ENCODE measurements around the gene VPS33A. TPM values are rescaled to one million over a fixed set of nuclear protein-coding genes. Genes with fewer than 3 reads are reported as not detected.
"Not testable (repeated sequence)": the region's sequence is repeated elsewhere in the genome, so short reads cannot be mapped to it uniquely, and the experiment has no call there.

VPS33A gene
- total and polyA plus RNA-seq, 9 donors: 9.4 to 22.5 (median 13.1) TPM

DNA sequence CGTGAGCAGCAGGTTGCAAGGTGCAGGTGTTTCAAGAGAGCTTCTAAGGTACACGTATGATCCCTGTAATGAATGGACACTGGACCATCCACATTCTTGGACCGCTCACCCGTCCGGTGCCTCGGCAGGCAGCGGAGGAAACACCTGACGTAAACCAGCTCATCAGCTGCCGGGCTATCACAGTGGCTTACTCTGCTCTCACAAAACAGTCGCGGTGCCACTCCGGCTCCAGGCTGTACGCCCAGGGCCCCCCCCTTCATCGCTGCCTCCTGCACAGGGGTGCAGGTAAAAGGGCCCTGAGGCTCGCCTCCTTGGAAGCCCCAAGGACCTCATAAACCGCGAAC, 436 bp downstream of the VPS33A start:
- TF ChIP-seq, protein P1, sequence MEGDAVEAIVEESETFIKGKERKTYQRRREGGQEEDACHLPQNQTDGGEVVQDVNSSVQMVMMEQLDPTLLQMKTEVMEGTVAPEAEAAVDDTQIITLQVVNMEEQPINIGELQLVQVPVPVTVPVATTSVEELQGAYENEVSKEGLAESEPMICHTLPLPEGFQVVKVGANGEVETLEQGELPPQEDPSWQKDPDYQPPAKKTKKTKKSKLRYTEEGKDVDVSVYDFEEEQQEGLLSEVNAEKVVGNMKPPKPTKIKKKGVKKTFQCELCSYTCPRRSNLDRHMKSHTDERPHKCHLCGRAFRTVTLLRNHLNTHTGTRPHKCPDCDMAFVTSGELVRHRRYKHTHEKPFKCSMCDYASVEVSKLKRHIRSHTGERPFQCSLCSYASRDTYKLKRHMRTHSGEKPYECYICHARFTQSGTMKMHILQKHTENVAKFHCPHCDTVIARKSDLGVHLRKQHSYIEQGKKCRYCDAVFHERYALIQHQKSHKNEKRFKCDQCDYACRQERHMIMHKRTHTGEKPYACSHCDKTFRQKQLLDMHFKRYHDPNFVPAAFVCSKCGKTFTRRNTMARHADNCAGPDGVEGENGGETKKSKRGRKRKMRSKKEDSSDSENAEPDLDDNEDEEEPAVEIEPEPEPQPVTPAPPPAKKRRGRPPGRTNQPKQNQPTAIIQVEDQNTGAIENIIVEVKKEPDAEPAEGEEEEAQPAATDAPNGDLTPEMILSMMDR (IDR thresholded peaks at IDR 0.05): no peak
- no peak for TF ChIP-seq POLR2A (IDR thresholded peaks at IDR 0.05)
- TF ChIP-seq EP300 (IDR thresholded peaks at IDR 0.05): no peak
- H3K27me3 ChIP-seq: no peaks in the 10 kb centered on the region
- no peaks in the 10 kb centered on the region for H3K4me1 ChIP-seq (ENCODE audit: insufficient read depth)
- peak in 2 of 5 donors; percentile 20 to 47 for DNase-seq
- 0% methylated on average over 14 to 17 of the region's 17 CpGs for WGBS, 3 donors
- intact Hi-C loops (cut with DNase I): no loop called here
- H3K36me3 ChIP-seq: no peaks in the 10 kb centered on the region
- no peaks in the 10 kb centered on the region for H3K9me3 ChIP-seq
- H3K4me3 ChIP-seq: peak overlapping the region; percentile 89
- peak overlapping the region; percentile 49 to 73 for H3K27ac ChIP-seq

DNA sequence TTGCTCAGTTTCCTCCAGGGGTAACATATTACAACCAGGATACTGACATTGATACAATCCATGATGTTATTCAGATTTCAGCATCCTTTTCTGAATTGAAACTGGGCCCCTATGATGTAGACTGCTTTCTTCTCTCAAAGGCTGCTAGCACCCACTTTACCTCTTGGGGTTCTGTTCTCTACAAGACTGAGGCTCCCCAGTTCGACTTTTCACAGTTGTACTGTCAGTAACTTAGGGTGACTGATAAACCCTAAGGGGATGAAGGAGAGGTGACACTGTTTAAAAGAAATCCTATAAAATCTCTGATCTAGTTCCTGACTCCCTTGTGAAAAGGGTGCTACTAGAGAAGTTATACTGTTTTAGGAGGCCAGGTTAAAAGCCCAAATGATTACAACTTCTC, 818 bp downstream of the VPS33A start:
- intact Hi-C loops (cut with DNase I): no loop called here
- Histone ChIP-seq H3K27ac (peak overlapping the region in 1 of 2 donors; percentile 73), H3K4me1 (ENCODE audit: insufficient read depth) (no peaks in the 10 kb centered on the region), H3K4me3 (peak overlapping the region; percentile 89), H3K9me3 (no peaks in the 10 kb centered on the region), H3K36me3 (no peaks in the 10 kb centered on the region), H3K27me3 (no peaks in the 10 kb centered on the region)
- TF ChIP-seq, protein P1 (IDR thresholded peaks at IDR 0.05): no peak
- TF ChIP-seq EP300 (IDR thresholded peaks at IDR 0.05): no peak
- TF ChIP-seq POLR2A (IDR thresholded peaks at IDR 0.05): no peak
- DNase-seq: no peak
- WGBS, 3 donors: 17 to 21% (median 18%) methylated on average over 1 of the region's 1 CpG

DNA sequence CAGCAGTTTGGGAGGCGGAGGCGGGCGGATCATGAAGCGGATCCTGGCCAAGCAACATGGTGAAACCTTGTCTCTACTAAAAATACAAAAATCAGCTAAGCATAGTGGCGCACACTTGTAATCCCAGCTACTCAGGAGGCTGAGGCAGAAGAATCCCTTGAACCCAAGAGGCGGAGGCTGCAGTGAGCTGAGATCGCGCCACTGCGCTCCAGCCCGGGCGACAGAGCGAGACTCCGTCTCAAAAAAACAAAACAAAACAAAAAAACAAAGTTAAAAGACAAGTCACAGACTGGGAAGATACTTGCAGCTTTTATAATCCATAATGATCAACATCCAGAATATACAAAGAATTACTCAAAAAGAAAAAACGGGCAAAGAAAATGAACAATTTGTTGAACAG, 5.6 kb downstream of the VPS33A start:
- DNase-seq; intact Hi-C loops (cut with DNase I); H3K27ac ChIP-seq; H3K27me3 ChIP-seq; H3K4me3 ChIP-seq; H3K36me3 ChIP-seq; H3K9me3 ChIP-seq; H3K4me1 ChIP-seq (ENCODE audit: insufficient read depth): not testable (repeated sequence)
- WGBS, 3 donors: 86 to 88% (median 88%) methylated on average over 14 of the region's 14 CpGs

DNA sequence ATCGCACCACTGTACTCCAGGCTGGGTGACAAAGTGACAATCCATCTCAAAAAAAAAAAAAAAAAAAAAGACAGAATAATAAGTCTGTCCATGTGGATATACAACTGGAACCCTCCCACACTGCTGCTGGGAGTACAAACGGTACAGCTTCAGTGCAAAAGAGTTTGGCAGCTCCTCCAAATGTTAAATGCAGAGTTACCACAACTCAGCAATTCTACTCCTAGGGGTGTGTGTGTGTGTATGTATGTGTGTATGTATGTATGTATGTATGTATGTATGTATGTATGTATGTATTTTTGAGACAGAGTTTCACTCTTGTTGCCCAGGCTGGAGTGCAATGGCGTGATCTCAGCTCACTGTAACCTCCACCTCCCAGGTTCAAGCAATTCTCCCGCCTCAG, 7.4 kb downstream of the VPS33A start:
- H3K4me3 ChIP-seq; H3K4me1 ChIP-seq (ENCODE audit: insufficient read depth); H3K27me3 ChIP-seq; DNase-seq; H3K27ac ChIP-seq; H3K36me3 ChIP-seq; intact Hi-C loops (cut with DNase I); H3K9me3 ChIP-seq: not testable (repeated sequence)
- 80 to 86% (median 86%) methylated on average over 4 of the region's 4 CpGs for WGBS, 3 donors

DNA sequence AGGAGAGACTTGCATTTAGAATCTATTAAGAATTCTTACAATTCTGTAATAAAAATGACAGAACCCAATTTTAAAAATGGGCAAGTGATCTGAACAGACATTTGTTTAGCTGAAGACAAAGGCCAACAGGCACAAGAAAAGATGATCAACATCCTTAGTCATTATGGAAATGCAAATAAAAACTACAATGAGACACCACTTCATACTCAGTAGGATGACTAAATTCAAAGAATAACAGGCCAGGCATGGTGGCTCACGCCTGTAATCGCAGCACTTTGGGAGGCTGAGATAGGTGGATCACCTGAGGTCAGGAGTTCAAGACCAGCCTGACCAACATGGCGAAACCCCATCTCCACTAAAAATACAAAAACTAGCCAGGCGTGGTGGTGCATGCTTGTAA, 7.8 kb downstream of the VPS33A start:
- H3K9me3 ChIP-seq; H3K4me3 ChIP-seq; H3K36me3 ChIP-seq; intact Hi-C loops (cut with DNase I); H3K27ac ChIP-seq; H3K4me1 ChIP-seq (ENCODE audit: insufficient read depth); DNase-seq; H3K27me3 ChIP-seq: not testable (repeated sequence)
- 92 to 96% (median 94%) methylated on average over 4 of the region's 4 CpGs for WGBS, 3 donors

DNA sequence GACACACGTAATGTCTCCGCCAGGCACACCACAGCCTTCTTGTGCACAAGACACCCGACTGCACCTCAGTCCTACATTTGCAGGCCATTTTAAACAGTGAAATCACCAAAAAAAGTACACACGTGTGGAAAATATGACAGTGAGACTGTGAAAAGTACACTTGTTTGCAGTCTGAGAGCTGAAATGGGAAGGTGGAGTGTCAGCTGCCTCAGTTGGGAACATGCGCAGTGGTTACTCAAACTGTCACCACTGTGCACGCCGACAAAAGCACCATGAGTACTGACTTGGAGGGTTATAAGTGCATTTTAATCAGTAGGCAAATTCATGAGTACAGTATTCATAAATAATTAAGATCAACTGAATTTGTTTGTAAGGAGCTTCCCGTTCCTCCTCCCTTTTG, 15.8 kb downstream of the VPS33A start:
- WGBS, 3 donors: 90 to 94% (median 94%) methylated on average over 8 of the region's 8 CpGs
- no peaks in the 10 kb centered on the region for H3K4me1 ChIP-seq (ENCODE audit: insufficient read depth)
- no peaks in the 10 kb centered on the region for H3K27me3 ChIP-seq
- DNase-seq: no peak
- H3K4me3 ChIP-seq: no peak overlapping the region
- no peaks in the 10 kb centered on the region for H3K9me3 ChIP-seq
- H3K27ac ChIP-seq: no peak overlapping the region
- no peak for TF ChIP-seq POLR2A (IDR thresholded peaks at IDR 0.05)
- TF ChIP-seq EP300 (IDR thresholded peaks at IDR 0.05): no peak
- TF ChIP-seq, protein P1 (IDR thresholded peaks at IDR 0.05): no peak
- intact Hi-C loops (cut with DNase I): no loop called here
- no peaks in the 10 kb centered on the region for H3K36me3 ChIP-seq
